ENCODE results near the gene MRC1.
A peak's percentile ranks its signal among the peaks of the same experiment; 100 is the strongest.

MRC1 gene

DNA sequence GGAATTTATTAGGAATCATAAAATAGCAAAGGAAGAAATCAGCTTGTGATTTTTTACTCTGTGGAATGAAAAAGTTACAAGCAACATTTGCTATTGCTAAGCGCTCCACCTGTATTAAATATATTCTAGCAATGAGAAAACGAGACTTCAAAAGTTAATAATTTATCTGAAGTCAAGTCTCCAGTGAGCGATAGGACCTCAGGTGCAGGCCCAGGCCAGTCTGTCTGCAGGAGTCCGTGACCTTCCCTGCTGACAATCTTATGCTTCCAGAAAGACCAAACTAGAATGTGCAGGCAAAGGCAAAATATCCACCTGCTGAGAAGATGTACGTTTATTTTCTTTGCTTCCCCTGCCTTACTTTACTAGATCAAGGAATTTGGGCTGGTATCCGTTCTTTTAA is 22.7 kb downstream of the MRC1 start:
- H3K9ac ChIP-seq (ENCODE audit: insufficient read length, low read depth): no peak overlapping the region
- H3K36me3 ChIP-seq (ENCODE audit: insufficient read depth, insufficient read length, low read length): no peaks in the 10 kb centered on the region
- H3K9me3 ChIP-seq (ENCODE audit: insufficient read depth, low read length): no peaks in the 10 kb centered on the region
- H3K27me3 ChIP-seq (ENCODE audit: insufficient read depth, insufficient read length): no peaks in the 10 kb centered on the region
- H3K4me1 ChIP-seq (ENCODE audit: insufficient read depth, insufficient read length): no peaks in the 10 kb centered on the region
- no peak for DNase-seq (ENCODE audit: low read depth, low spot score)
- no peak for TF ChIP-seq SUZ12 (IDR thresholded peaks at IDR 0.05; ENCODE audit: extremely low read depth, insufficient read depth, insufficient read length)
- TF ChIP-seq ZNF274 (IDR thresholded peaks at IDR 0.05; ENCODE audit: low read depth, low read length): no peak
- no peak for TF ChIP-seq YY1 (IDR thresholded peaks at IDR 0.05; ENCODE audit: insufficient read depth, insufficient read length)
- no peak overlapping the region for H3K4me3 ChIP-seq (ENCODE audit: insufficient read length, low read depth)

GRCh38 chr10:17833656-17834055 is 24.5 kb downstream of the MRC1 start:
- TF ChIP-seq YY1 (IDR thresholded peaks at IDR 0.05; ENCODE audit: insufficient read depth, insufficient read length): no peak
- no peak for TF ChIP-seq SUZ12 (IDR thresholded peaks at IDR 0.05; ENCODE audit: extremely low read depth, insufficient read depth, insufficient read length)
- TF ChIP-seq ZNF274 (IDR thresholded peaks at IDR 0.05; ENCODE audit: low read depth, low read length): no peak
- H3K27me3 ChIP-seq (ENCODE audit: insufficient read depth, insufficient read length): no peaks in the 10 kb centered on the region
- no peaks in the 10 kb centered on the region for H3K4me1 ChIP-seq (ENCODE audit: insufficient read depth, insufficient read length)
- no peaks in the 10 kb centered on the region for H3K9me3 ChIP-seq (ENCODE audit: insufficient read depth, low read length)
- no peak overlapping the region for H3K9ac ChIP-seq (ENCODE audit: insufficient read length, low read depth)
- no peaks in the 10 kb centered on the region for H3K36me3 ChIP-seq (ENCODE audit: insufficient read depth, insufficient read length, low read length)
- no peak for DNase-seq (ENCODE audit: low read depth, low spot score)
- H3K4me3 ChIP-seq (ENCODE audit: insufficient read length, low read depth): no peak overlapping the region

DNA sequence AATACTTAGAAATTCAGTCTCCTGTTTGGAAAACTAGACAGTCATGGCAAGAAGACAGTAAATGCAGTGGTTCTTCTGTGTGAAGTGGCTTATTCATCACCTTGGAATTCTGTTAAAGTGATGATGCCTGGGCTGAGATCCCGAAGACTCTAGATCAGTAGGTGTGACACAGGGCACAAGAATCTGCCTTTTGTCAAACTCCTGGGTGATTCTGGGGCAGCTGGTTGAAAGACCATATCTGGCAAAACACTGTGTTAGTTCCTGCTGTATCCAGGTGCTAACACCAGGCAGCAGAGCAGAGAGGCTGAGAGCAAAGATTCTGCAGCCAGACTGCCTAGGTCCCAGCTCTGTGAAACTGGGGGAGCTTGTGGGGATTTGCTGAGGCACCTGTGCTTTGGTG is 26.5 kb downstream of the MRC1 start:
- H3K4me3 ChIP-seq (ENCODE audit: insufficient read length, low read depth): no peak overlapping the region
- H3K36me3 ChIP-seq (ENCODE audit: insufficient read depth, insufficient read length, low read length): no peaks in the 10 kb centered on the region
- peak; percentile 27 for DNase-seq (ENCODE audit: low read depth, low spot score)
- TF ChIP-seq SUZ12 (IDR thresholded peaks at IDR 0.05; ENCODE audit: extremely low read depth, insufficient read depth, insufficient read length): no peak
- no peak for TF ChIP-seq ZNF274 (IDR thresholded peaks at IDR 0.05; ENCODE audit: low read depth, low read length)
- TF ChIP-seq YY1 (IDR thresholded peaks at IDR 0.05; ENCODE audit: insufficient read depth, insufficient read length): no peak
- H3K27me3 ChIP-seq (ENCODE audit: insufficient read depth, insufficient read length): no peaks in the 10 kb centered on the region
- H3K9me3 ChIP-seq (ENCODE audit: insufficient read depth, low read length): no peaks in the 10 kb centered on the region
- no peaks in the 10 kb centered on the region for H3K4me1 ChIP-seq (ENCODE audit: insufficient read depth, insufficient read length)
- no peak overlapping the region for H3K9ac ChIP-seq (ENCODE audit: insufficient read length, low read depth)

GRCh38 chr10:17836942-17837341 is 27.8 kb downstream of the MRC1 start:
- H3K4me1 ChIP-seq (ENCODE audit: insufficient read depth, insufficient read length): no peaks in the 10 kb centered on the region
- no peaks in the 10 kb centered on the region for H3K36me3 ChIP-seq (ENCODE audit: insufficient read depth, insufficient read length, low read length)
- no peaks in the 10 kb centered on the region for H3K9me3 ChIP-seq (ENCODE audit: insufficient read depth, low read length)
- DNase-seq (ENCODE audit: low read depth, low spot score): peak; percentile 16
- no peaks in the 10 kb centered on the region for H3K27me3 ChIP-seq (ENCODE audit: insufficient read depth, insufficient read length)
- no peak for TF ChIP-seq SUZ12 (IDR thresholded peaks at IDR 0.05; ENCODE audit: extremely low read depth, insufficient read depth, insufficient read length)
- TF ChIP-seq YY1 (IDR thresholded peaks at IDR 0.05; ENCODE audit: insufficient read depth, insufficient read length): no peak
- no peak for TF ChIP-seq ZNF274 (IDR thresholded peaks at IDR 0.05; ENCODE audit: low read depth, low read length)
- H3K9ac ChIP-seq (ENCODE audit: insufficient read length, low read depth): no peak overlapping the region
- H3K4me3 ChIP-seq (ENCODE audit: insufficient read length, low read depth): no peak overlapping the region

DNA sequence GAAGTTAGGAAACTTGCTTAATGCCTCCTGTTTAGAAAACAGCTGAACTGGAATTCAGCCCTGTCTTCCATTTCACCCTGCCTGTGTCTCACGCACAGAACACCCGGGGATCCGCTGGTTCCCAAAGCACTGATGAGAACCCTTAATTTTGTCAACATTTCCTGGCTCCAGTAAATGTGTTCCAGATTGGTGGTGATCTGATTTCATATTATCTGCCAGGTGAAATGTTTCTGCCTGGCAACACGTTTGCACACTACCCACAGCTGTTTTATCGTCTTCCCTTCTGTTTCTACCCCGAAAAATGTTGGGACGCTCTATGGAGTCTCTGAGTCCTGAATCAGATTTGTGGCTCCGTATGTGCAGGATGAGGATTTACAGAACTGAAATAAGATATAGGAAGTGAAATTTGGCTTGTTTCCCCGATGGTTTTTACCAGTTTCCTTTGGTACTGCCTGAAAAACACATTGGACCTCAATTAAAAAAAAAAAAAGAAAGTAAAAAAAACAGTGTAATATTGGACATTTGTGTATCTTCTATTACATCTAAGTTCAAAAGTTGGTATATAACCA is 29.0 kb downstream of the MRC1 start:
- no peaks in the 10 kb centered on the region for H3K4me1 ChIP-seq (ENCODE audit: insufficient read depth, insufficient read length)
- no peaks in the 10 kb centered on the region for H3K36me3 ChIP-seq (ENCODE audit: insufficient read depth, insufficient read length, low read length)
- no peaks in the 10 kb centered on the region for H3K9me3 ChIP-seq (ENCODE audit: insufficient read depth, low read length)
- H3K9ac ChIP-seq (ENCODE audit: insufficient read length, low read depth): no peak overlapping the region
- no peaks in the 10 kb centered on the region for H3K27me3 ChIP-seq (ENCODE audit: insufficient read depth, insufficient read length)
- DNase-seq (ENCODE audit: low read depth, low spot score): no peak
- TF ChIP-seq SUZ12 (IDR thresholded peaks at IDR 0.05; ENCODE audit: extremely low read depth, insufficient read depth, insufficient read length) (no peak), ZNF274 (IDR thresholded peaks at IDR 0.05; ENCODE audit: low read depth, low read length) (no peak), YY1 (IDR thresholded peaks at IDR 0.05; ENCODE audit: insufficient read depth, insufficient read length) (no peak)
- H3K4me3 ChIP-seq (ENCODE audit: insufficient read length, low read depth): no peak overlapping the region

GRCh38 chr10:17841050-17841449 is 31.9 kb downstream of the MRC1 start:
- H3K9ac ChIP-seq (ENCODE audit: insufficient read length, low read depth): no peak overlapping the region
- DNase-seq (ENCODE audit: low read depth, low spot score): no peak
- TF ChIP-seq SUZ12 (IDR thresholded peaks at IDR 0.05; ENCODE audit: extremely low read depth, insufficient read depth, insufficient read length) (no peak), YY1 (IDR thresholded peaks at IDR 0.05; ENCODE audit: insufficient read depth, insufficient read length) (no peak), ZNF274 (IDR thresholded peaks at IDR 0.05; ENCODE audit: low read depth, low read length) (no peak)

GRCh38 chr10:17842641-17843040 is 33.5 kb downstream of the MRC1 start:
- Histone ChIP-seq H3K4me1 (ENCODE audit: insufficient read depth, insufficient read length) (no peaks in the 10 kb centered on the region), H3K9me3 (ENCODE audit: insufficient read depth, low read length) (no peaks in the 10 kb centered on the region), H3K4me3 (ENCODE audit: insufficient read length, low read depth) (no peak overlapping the region), H3K27me3 (ENCODE audit: insufficient read depth, insufficient read length) (no peaks in the 10 kb centered on the region), H3K36me3 (ENCODE audit: insufficient read depth, insufficient read length, low read length) (no peaks in the 10 kb centered on the region), H3K9ac (ENCODE audit: insufficient read length, low read depth) (no peak overlapping the region)
- DNase-seq (ENCODE audit: low read depth, low spot score): no peak
- TF ChIP-seq YY1 (IDR thresholded peaks at IDR 0.05; ENCODE audit: insufficient read depth, insufficient read length) (no peak), SUZ12 (IDR thresholded peaks at IDR 0.05; ENCODE audit: extremely low read depth, insufficient read depth, insufficient read length) (no peak), ZNF274 (IDR thresholded peaks at IDR 0.05; ENCODE audit: low read depth, low read length) (no peak)

More at GRCh38 chr10:17841050-17841449, 31.9 kb downstream of the MRC1 start:
- no peak overlapping the region for H3K4me3 ChIP-seq (ENCODE audit: insufficient read length, low read depth)
- H3K27me3 ChIP-seq (ENCODE audit: insufficient read depth, insufficient read length): no peaks in the 10 kb centered on the region
- no peaks in the 10 kb centered on the region for H3K4me1 ChIP-seq (ENCODE audit: insufficient read depth, insufficient read length)
- H3K9me3 ChIP-seq (ENCODE audit: insufficient read depth, low read length): no peaks in the 10 kb centered on the region
- H3K36me3 ChIP-seq (ENCODE audit: insufficient read depth, insufficient read length, low read length): no peaks in the 10 kb centered on the region
